Ishikawa (cell line): Measurements from ENCODE around the gene PARVB.

ENCODE experiments used
- CEBPB ChIP-seq: IDR thresholded peaks from 2 replicates; pipeline ENCODE4 v1.6.1; 2012
- CREB1 ChIP-seq: IDR thresholded peaks from 2 replicates; pipeline ENCODE4 v1.6.1; 2012; ENCODE audit warnings: low read depth
- EGR1 ChIP-seq: IDR thresholded peaks from 2 replicates; pipeline ENCODE4 v1.6.1; 2012
- EP300 ChIP-seq: IDR thresholded peaks from 2 replicates; pipeline ENCODE4 v1.6.1; 2012; ENCODE audit warnings: borderline replicate concordance
- FOXM1 ChIP-seq: IDR thresholded peaks from 2 replicates; pipeline ENCODE4 v1.6.1; 2012; ENCODE audit warnings: low read depth, borderline replicate concordance
- NFIC ChIP-seq: IDR thresholded peaks from 2 replicates; pipeline ENCODE4 v1.6.1; 2012
- RAD21 ChIP-seq: IDR thresholded peaks from 2 replicates; pipeline ENCODE4 v1.6.1; 2012; ENCODE audit warnings: low read depth
- TAF1 ChIP-seq: IDR thresholded peaks from 2 replicates; pipeline ENCODE4 v1.6.1; 2012; ENCODE audit warnings: low read depth, mild to moderate bottlenecking
- TCF12 ChIP-seq: IDR thresholded peaks from 2 replicates; pipeline ENCODE4 v1.6.1; 2012; ENCODE audit warnings: low read depth
- TEAD4 ChIP-seq: IDR thresholded peaks from 2 replicates; pipeline ENCODE4 v1.6.1; 2012
- YY1 ChIP-seq: IDR thresholded peaks from 2 replicates; pipeline ENCODE4 v1.6.1; 2012; ENCODE audit warnings: low read depth
- ZBTB7A ChIP-seq: IDR thresholded peaks from 2 replicates; pipeline ENCODE4 v1.6.1; 2012; ENCODE audit warnings: low read depth
- TF ChIP-seq, protein P1 (sequence below): IDR thresholded peaks from 2 replicates; pipeline ENCODE4 v1.6.1; 2012
- TF ChIP-seq, protein P2 (sequence below): IDR thresholded peaks from 2 replicates; pipeline ENCODE4 v1.6.1; 2012; ENCODE audit warnings: low read depth, mild to moderate bottlenecking
- TF ChIP-seq, protein P3 (sequence below): IDR thresholded peaks from 2 replicates; pipeline ENCODE4 v1.6.1; 2012

Gene PARVB

DNA sequence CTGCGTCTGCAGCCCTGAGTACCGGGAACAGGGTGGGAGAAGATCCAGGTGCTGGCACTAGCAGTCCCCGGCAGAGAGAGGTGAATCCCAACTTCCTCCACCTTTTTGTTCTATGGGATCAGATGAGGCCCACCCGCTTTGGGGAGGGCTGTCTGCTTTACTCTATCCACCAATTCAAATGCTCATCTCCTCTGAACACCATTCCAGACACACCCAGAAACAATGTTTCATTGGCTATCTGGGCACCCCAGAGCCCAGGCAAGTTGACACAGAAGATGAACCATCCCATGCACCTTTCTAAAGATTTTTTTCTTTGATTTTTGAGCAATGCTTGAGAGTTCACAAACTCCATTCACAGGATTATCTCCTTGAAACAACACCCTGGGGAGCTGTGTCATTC is 78.0 kb downstream of the PARVB start:
- TF ChIP-seq TCF12 (no peak), TAF1 (no peak), CREB1 (no peak), CEBPB (no peak), EP300 (no peak), YY1 (no peak), FOXM1 (no peak), EGR1 (no peak)
- TF ChIP-seq, protein P1, sequence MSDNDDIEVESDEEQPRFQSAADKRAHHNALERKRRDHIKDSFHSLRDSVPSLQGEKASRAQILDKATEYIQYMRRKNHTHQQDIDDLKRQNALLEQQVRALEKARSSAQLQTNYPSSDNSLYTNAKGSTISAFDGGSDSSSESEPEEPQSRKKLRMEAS, result no peak
- TF ChIP-seq, protein P2, sequence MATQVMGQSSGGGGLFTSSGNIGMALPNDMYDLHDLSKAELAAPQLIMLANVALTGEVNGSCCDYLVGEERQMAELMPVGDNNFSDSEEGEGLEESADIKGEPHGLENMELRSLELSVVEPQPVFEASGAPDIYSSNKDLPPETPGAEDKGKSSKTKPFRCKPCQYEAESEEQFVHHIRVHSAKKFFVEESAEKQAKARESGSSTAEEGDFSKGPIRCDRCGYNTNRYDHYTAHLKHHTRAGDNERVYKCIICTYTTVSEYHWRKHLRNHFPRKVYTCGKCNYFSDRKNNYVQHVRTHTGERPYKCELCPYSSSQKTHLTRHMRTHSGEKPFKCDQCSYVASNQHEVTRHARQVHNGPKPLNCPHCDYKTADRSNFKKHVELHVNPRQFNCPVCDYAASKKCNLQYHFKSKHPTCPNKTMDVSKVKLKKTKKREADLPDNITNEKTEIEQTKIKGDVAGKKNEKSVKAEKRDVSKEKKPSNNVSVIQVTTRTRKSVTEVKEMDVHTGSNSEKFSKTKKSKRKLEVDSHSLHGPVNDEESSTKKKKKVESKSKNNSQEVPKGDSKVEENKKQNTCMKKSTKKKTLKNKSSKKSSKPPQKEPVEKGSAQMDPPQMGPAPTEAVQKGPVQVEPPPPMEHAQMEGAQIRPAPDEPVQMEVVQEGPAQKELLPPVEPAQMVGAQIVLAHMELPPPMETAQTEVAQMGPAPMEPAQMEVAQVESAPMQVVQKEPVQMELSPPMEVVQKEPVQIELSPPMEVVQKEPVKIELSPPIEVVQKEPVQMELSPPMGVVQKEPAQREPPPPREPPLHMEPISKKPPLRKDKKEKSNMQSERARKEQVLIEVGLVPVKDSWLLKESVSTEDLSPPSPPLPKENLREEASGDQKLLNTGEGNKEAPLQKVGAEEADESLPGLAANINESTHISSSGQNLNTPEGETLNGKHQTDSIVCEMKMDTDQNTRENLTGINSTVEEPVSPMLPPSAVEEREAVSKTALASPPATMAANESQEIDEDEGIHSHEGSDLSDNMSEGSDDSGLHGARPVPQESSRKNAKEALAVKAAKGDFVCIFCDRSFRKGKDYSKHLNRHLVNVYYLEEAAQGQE, result no peak

DNA sequence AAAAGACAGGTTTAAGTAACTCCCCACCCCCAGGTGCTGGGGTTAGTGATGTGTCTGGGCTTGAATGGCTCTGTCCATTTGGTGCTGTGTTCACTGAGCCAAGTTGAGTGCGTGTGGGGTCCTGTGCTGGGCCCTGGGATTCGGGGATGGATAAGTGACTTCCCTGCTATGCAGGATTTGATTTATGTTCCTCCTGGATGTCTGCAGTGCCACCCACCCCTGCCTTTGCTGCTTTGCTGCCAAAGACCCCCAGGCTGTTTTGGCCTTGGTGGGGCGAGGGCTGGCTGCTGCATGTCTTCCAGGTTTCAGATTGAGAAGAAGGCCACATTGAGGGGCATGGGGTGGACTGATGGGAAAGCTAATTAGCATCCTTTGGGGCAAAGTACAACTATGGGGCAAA is 78.8 kb downstream of the PARVB start:
- TF ChIP-seq TEAD4, result no peak
- TF ChIP-seq CEBPB, result no peak
- TF ChIP-seq ZBTB7A, result no peak
- TF ChIP-seq YY1, result no peak
- TF ChIP-seq EP300, result no peak
- TF ChIP-seq, protein P2, result no peak
- no peak for TF ChIP-seq CREB1
- no peak for TF ChIP-seq EGR1
- TF ChIP-seq FOXM1, result no peak

DNA sequence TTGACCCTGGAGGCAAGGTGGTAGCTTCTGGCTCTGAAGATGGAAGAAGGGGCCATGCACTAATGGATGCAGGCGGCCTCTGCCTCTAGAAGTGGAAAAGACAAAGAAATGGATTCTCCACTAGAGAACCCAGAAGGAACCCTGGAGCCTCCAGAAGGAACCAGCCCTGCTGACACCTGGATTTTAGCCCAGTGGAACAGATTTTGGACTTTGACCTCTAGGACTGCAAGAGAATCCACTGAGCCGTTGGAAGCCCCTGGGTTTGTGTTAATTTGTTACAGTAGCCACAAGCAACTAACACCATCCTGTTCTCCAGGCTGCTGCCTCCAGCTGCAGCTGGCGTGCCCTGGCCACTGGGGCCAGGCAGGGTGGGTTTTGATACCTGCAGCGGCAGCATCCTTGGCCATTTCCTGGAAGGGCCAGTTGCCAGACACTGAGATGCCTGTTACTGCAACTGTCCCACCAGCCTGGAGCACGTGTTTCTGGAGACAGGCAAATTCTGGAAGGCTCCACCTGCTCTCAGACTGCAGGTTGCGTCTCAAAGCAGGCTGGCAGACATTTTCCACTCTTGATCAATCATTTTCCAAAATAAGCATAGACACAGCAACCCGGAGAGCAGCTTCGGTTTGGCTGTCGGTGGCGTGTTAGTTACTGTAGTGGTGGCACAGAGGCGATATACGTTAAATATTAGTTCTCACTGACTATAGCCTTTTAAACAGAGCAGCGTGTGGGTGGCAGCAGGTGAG is 79.8 kb downstream of the PARVB start:
- TF ChIP-seq CREB1 (no peak), NFIC (no peak)
- TF ChIP-seq, protein P3, sequence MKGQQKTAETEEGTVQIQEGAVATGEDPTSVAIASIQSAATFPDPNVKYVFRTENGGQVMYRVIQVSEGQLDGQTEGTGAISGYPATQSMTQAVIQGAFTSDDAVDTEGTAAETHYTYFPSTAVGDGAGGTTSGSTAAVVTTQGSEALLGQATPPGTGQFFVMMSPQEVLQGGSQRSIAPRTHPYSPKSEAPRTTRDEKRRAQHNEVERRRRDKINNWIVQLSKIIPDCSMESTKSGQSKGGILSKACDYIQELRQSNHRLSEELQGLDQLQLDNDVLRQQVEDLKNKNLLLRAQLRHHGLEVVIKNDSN, result no peak

DNA sequence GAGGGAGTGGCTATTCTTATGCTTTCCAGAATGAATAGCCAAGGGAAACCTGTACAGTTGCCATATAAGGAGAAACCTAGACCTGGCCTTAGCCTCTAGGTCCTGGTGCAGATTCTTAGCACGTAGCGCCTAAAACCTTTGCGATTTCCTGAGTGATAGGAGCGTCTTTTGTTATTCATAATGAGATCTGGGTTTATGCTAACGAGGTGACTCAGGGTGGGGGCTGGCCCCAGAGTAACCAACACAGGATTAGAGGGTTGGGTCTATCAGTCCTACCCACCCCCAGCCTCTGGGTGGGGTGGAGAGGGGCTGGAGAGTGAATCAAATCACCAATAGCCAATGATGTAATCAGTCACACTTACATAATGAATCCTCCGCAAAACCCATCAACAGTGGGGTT is 83.2 kb downstream of the PARVB start:
- TF ChIP-seq EGR1 (no peak), YY1 (no peak), CEBPB (no peak), TAF1 (no peak), CREB1 (no peak), EP300 (no peak), FOXM1 (no peak), NFIC (no peak), RAD21 (no peak), ZBTB7A (no peak), TCF12 (no peak), TEAD4 (no peak)
- TF ChIP-seq, protein P1, result no peak
- TF ChIP-seq, protein P3, result no peak
- TF ChIP-seq, protein P2, result no peak

DNA sequence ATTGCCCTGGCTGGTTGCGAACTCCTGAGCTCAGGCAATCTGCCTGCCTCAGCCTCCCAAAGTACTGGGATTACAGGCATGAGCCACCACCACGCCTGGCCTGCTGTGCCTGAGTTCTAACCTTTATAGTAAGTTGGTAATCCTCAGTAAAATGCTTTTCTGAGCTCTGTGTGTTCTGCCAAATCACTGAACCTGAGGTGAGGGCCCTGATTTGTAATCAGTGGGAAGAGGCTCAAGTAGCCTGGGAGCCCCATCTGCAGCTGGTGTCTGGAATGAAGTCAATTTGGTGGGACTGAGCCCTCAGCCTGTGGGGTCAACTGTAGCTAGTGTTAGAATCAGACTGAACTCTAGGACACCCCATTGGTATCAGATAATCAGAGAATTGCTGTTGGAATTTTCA is 84.0 kb downstream of the PARVB start:
- no peak for TF ChIP-seq CEBPB
